ENCODE data around the gene BMPR1A.
"Not testable (repeated sequence)": the region's sequence is repeated elsewhere in the genome, so short reads cannot be mapped to it uniquely, and the experiment has no call there.

Gene BMPR1A

GRCh38 chr10:86851328-86852207, 95.1 kb downstream of the BMPR1A start:
- DNase-seq, result no peak

- not testable (repeated sequence) for DNase-seq
These were observed 97.2 kb downstream of the BMPR1A start for GRCh38 chr10:86853582-86853981.

GRCh38 chr10:86855513-86855912, 99.1 kb downstream of the BMPR1A start:
- no peak for DNase-seq

GRCh38 chr10:86856156-86856555, 99.7 kb downstream of the BMPR1A start:
- no peak for DNase-seq

- DNase-seq, result no peak
These were observed 100.8 kb downstream of the BMPR1A start for GRCh38 chr10:86857128-86857721.

- DNase-seq, result no peak
These were observed 101.6 kb downstream of the BMPR1A start for GRCh38 chr10:86858011-86858410.

GRCh38 chr10:86861351-86861750, 104.9 kb downstream of the BMPR1A start:
- DNase-seq, result no peak

GRCh38 chr10:86862373-86862772, 106.0 kb downstream of the BMPR1A start:
- DNase-seq, result no peak

- no peak for DNase-seq
These were observed 106.5 kb downstream of the BMPR1A start for GRCh38 chr10:86862786-86863483.

- DNase-seq, result no peak
These were observed 107.0 kb downstream of the BMPR1A start for GRCh38 chr10:86863484-86863842.

- DNase-seq, result not testable (repeated sequence)
These were observed 108.8 kb downstream of the BMPR1A start for GRCh38 chr10:86865011-86865811.

- no peak for DNase-seq
These were observed 110.7 kb downstream of the BMPR1A start for GRCh38 chr10:86867149-86867548.

GRCh38 chr10:86868353-86868752, 111.9 kb downstream of the BMPR1A start:
- DNase-seq, result no peak

GRCh38 chr10:86870679-86871078, 114.3 kb downstream of the BMPR1A start:
- DNase-seq, result no peak

- DNase-seq, result no peak
These were observed 115.3 kb downstream of the BMPR1A start for GRCh38 chr10:86871563-86872183.

GRCh38 chr10:86872757-86873156, 116.3 kb downstream of the BMPR1A start:
- DNase-seq, result no peak

- no peak for DNase-seq
These were observed 120.3 kb downstream of the BMPR1A start for GRCh38 chr10:86876748-86877147.

GRCh38 chr10:86878983-86879713, 122.7 kb downstream of the BMPR1A start:
- no peak for DNase-seq

- DNase-seq, result no peak
These were observed 124.6 kb downstream of the BMPR1A start for GRCh38 chr10:86880971-86881370.

- no peak for DNase-seq
These were observed 132.4 kb downstream of the BMPR1A start for GRCh38 chr10:86888585-86889381.

GRCh38 chr10:86889997-86890396, 133.6 kb downstream of the BMPR1A start:
- DNase-seq, result no peak
